ENCODE data around the gene CFP. TPM values are rescaled to one million over a fixed set of nuclear protein-coding genes. Genes with fewer than 3 reads are reported as not detected.

CFP gene
- total RNA-seq, 1 experiment from 2014 or later = 0.34 TPM

DNA sequence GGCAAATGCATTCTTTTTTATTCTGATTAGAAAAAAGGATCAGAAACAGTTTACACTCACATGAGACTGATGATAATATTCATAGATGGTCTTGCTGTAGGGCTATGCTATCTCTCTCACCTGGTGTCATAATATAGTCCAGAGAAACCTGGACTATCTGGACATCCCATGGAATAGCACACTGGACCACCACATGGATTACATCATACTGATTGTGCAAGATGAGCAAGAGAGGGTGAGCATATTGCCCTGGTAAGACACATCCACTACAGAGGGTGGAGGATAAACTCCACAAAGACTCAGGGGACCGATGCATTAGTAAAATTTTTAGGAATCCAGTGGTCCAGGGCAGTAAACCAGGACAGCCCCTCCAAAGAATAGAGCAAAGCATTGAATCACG, 18.2 kb downstream of the CFP start:
- H3K27me3 Mint-ChIP-seq (ENCODE audit: insufficient read depth, unreplicated experiment) = no peaks in the 10 kb centered on the region
- H3K4me3 ChIP-seq (ENCODE audit: low read depth, low read length) = no peak overlapping the region
- H3K4me1 ChIP-seq = no peaks in the 10 kb centered on the region
- CTCF ChIA-PET = no interaction called here
- DNase-seq = no peak
- H3K9me3 ChIP-seq = no peaks in the 10 kb centered on the region
- no peaks in the 10 kb centered on the region for H3K36me3 Mint-ChIP-seq (ENCODE audit: insufficient read depth, unreplicated experiment)
- no TSS peak for BruUV-seq (replicated peaks)
- H3K36me3 ChIP-seq (ENCODE audit: control insufficient read depth, insufficient read depth, low read length) = no peaks in the 10 kb centered on the region
- intact Hi-C loops (cut with micrococcal nuclease; ENCODE audit: unreplicated experiment) = no loop called here
- TF ChIP-seq, protein P1, sequence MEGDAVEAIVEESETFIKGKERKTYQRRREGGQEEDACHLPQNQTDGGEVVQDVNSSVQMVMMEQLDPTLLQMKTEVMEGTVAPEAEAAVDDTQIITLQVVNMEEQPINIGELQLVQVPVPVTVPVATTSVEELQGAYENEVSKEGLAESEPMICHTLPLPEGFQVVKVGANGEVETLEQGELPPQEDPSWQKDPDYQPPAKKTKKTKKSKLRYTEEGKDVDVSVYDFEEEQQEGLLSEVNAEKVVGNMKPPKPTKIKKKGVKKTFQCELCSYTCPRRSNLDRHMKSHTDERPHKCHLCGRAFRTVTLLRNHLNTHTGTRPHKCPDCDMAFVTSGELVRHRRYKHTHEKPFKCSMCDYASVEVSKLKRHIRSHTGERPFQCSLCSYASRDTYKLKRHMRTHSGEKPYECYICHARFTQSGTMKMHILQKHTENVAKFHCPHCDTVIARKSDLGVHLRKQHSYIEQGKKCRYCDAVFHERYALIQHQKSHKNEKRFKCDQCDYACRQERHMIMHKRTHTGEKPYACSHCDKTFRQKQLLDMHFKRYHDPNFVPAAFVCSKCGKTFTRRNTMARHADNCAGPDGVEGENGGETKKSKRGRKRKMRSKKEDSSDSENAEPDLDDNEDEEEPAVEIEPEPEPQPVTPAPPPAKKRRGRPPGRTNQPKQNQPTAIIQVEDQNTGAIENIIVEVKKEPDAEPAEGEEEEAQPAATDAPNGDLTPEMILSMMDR (IDR thresholded peaks at IDR 0.05; ENCODE audit: insufficient read depth in 1 of 2, low read depth in 1 of 2, low read length in 1 of 2, severe bottlenecking in 1 of 2, unreplicated experiment in 1 of 2) = no peak
- H3K4me3 Mint-ChIP-seq (ENCODE audit: unreplicated experiment) = no peak overlapping the region
- no peak overlapping the region for H3K27ac Mint-ChIP-seq (ENCODE audit: unreplicated experiment)
- no peaks in the 10 kb centered on the region for H3K9me3 Mint-ChIP-seq (ENCODE audit: unreplicated experiment)
- no peaks in the 10 kb centered on the region for H3K27me3 ChIP-seq (replicated peaks; ENCODE audit: control insufficient read depth, insufficient read depth, low read length)
- POLR2A ChIA-PET = no interaction called here
- H3K4me1 Mint-ChIP-seq (ENCODE audit: low read depth, unreplicated experiment) = no peaks in the 10 kb centered on the region

DNA sequence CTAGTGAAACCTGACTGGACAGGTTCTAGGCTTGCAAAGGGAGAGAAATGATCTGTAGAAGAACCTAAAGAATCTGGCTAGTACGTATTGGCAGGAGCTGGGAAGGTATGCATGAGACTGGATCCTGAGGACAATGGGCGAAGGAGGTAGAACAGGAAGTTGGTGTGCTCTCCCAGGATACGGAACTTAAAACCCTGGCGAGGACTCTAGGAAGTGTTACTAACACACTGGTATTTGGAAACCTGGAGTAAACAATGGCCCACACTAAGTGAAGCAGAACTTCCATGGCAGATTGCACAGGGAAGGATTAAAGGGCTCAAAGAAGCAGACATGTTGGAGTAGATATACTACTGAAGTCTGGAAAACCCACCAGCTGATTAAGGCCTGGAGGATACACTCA, 19.2 kb downstream of the CFP start:
- H3K27me3 Mint-ChIP-seq (ENCODE audit: insufficient read depth, unreplicated experiment) = no peaks in the 10 kb centered on the region
- CTCF ChIA-PET = no interaction called here
- Histone ChIP-seq H3K4me1 (no peaks in the 10 kb centered on the region), H3K36me3 (ENCODE audit: control insufficient read depth, insufficient read depth, low read length) (no peaks in the 10 kb centered on the region), H3K27me3 (replicated peaks; ENCODE audit: control insufficient read depth, insufficient read depth, low read length) (no peaks in the 10 kb centered on the region), H3K9me3 (no peaks in the 10 kb centered on the region), H3K4me3 (ENCODE audit: low read depth, low read length) (no peak overlapping the region)
- TF ChIP-seq, protein P1 (IDR thresholded peaks at IDR 0.05; ENCODE audit: insufficient read depth in 1 of 2, low read depth in 1 of 2, low read length in 1 of 2, severe bottlenecking in 1 of 2, unreplicated experiment in 1 of 2) = no peak
- DNase-seq = no peak
- no TSS peak for BruUV-seq (replicated peaks)
- H3K36me3 Mint-ChIP-seq (ENCODE audit: insufficient read depth, unreplicated experiment) = no peaks in the 10 kb centered on the region
- POLR2A ChIA-PET = no interaction called here
- no peak overlapping the region for H3K27ac Mint-ChIP-seq (ENCODE audit: unreplicated experiment)
- intact Hi-C loops (cut with micrococcal nuclease; ENCODE audit: unreplicated experiment) = no loop called here
- H3K4me3 Mint-ChIP-seq (ENCODE audit: unreplicated experiment) = no peak overlapping the region
- no peaks in the 10 kb centered on the region for H3K9me3 Mint-ChIP-seq (ENCODE audit: unreplicated experiment)
- H3K4me1 Mint-ChIP-seq (ENCODE audit: low read depth, unreplicated experiment) = no peaks in the 10 kb centered on the region

DNA sequence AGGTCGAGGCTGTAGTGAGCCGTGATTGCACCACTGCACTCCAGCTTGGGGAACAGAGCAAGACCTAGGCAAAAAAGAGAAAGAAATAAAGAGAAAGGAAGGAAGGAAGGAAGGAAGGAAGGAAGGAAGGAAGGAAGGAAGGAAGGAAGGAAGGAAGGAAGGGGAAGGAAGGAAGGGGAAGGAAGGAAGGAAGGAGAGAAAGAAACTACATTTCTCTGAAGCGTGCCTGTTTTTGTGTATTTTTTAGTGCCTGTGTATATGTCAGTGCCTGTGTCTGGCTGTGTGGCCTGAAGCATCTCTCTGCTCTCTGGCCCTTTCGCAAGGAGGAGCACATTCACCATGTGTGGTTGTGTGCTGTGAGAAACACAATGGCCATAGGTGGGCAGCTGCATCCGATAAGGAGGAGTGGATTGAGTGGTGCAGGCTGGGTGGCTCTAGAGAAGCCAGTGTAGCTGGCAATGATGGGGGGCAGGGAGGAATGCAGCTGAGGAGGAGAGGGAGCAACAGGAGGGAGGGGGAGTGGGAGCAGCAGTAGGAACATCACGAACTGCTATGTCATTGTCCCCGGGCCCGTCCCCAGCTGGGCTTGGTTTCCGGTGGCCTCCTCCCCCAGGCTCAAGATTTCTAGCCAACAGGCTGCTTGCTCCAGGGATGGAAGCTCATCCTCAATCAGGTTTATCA, 21.5 kb downstream of the CFP start:
- no peak overlapping the region for H3K4me3 Mint-ChIP-seq (ENCODE audit: unreplicated experiment)
- intact Hi-C loops (cut with micrococcal nuclease; ENCODE audit: unreplicated experiment) = no loop called here
- no peaks in the 10 kb centered on the region for H3K9me3 Mint-ChIP-seq (ENCODE audit: unreplicated experiment)
- H3K4me3 ChIP-seq (ENCODE audit: low read depth, low read length) = no peak overlapping the region
- H3K9me3 ChIP-seq = no peaks in the 10 kb centered on the region
- no peaks in the 10 kb centered on the region for H3K27me3 Mint-ChIP-seq (ENCODE audit: insufficient read depth, unreplicated experiment)
- H3K36me3 Mint-ChIP-seq (ENCODE audit: insufficient read depth, unreplicated experiment) = no peaks in the 10 kb centered on the region
- H3K27ac Mint-ChIP-seq (ENCODE audit: unreplicated experiment) = no peak overlapping the region
- no peak for DNase-seq
- H3K4me1 ChIP-seq = no peaks in the 10 kb centered on the region
- no TSS peak for BruUV-seq (replicated peaks)
- no peaks in the 10 kb centered on the region for H3K27me3 ChIP-seq (replicated peaks; ENCODE audit: control insufficient read depth, insufficient read depth, low read length)
- CTCF ChIA-PET = no interaction called here
- H3K4me1 Mint-ChIP-seq (ENCODE audit: low read depth, unreplicated experiment) = no peaks in the 10 kb centered on the region
- POLR2A ChIA-PET = no interaction called here
- no peaks in the 10 kb centered on the region for H3K36me3 ChIP-seq (ENCODE audit: control insufficient read depth, insufficient read depth, low read length)
- TF ChIP-seq, protein P1 (IDR thresholded peaks at IDR 0.05; ENCODE audit: insufficient read depth in 1 of 2, low read depth in 1 of 2, low read length in 1 of 2, severe bottlenecking in 1 of 2, unreplicated experiment in 1 of 2) = no peak
